DND-41 (cell line): ENCODE data around the gene KCNH1.

Source experiments
- CTCF ChIP-seq: IDR thresholded peaks from 2 replicates; pipeline ENCODE4 v1.5.1; 2012; ENCODE audit warnings: borderline replicate concordance, low read length, moderate library complexity, mild to moderate bottlenecking; ENCODE audit not compliant: poor library complexity, severe bottlenecking; ENCODE audit errors: extremely low read depth
- EZH2 ChIP-seq: IDR thresholded peaks from 3 replicates; pipeline ENCODE4 v1.6.1; 2012; ENCODE audit warnings: borderline replicate concordance, low read depth, mild to moderate bottlenecking, moderate library complexity, low read length, inconsistent platforms; ENCODE audit not compliant: severe bottlenecking

GRCh38 chr1:210705086-210705485, 428.9 kb downstream of the KCNH1 start:
- TF ChIP-seq EZH2 (no peak), CTCF (no peak)
